HCT116 (cell line): ENCODE results near the gene GALNT11. TPM values are rescaled to one million over a fixed set of nuclear protein-coding genes. Genes with fewer than 3 reads are reported as not detected.

ENCODE experiments used
- ATAC-seq: fragments of 200-7000 bp; cut with Tn5 transposase; 2 replicates; pipeline ENCODE4 v1.9.1; 2020; ENCODE audit warnings: mild to moderate bottlenecking, moderate library complexity
- BruUV-seq: library from RNA; stranded (reverse); fragments of 400-500 nt; replicated peaks from 2 replicates; lab custom pipeline; 2021; lab: Mats Ljungman, UMichigan
- CTCF ChIA-PET: fragments of 300-600 bp; sonication (Branson Sonifier 250); formaldehyde crosslinking; loops from one replicate; lab custom pipeline; 2021; ENCODE audit warnings: antibody characterized with exemption; lab: Charles Lee
- POLR2A ChIA-PET: fragments of 300-600, 350-600 bp; sonication (Branson Sonifier 250); formaldehyde crosslinking; loops from one replicate; lab custom pipeline; 2021; ENCODE audit warnings: antibody characterized with exemption; lab: Charles Lee
- RAD21 ChIA-PET, 2 experiments: fragments of 300-600 bp; sonication (Branson Sonifier 250); formaldehyde crosslinking; loops; one replicate each; lab custom pipeline; 2023; ENCODE audit warnings: low total read pairs in 2 of 2; ENCODE audit not compliant: uncharacterized antibody in 2 of 2, unreplicated experiment in 2 of 2, low non-redundant PET in 1 of 2; lab: Charles Lee
- DNase-seq: peaks from one replicate; pipeline ENCODE4 v3.0.0-alpha.2; 2010; ENCODE audit warnings: low read depth, low spot score
- H2AFZ ChIP-seq: fragments of 200-600 bp; shearing (Covaris generic), sonication (generic); 2 replicates; pipeline ENCODE4 v1.6.1; 2017; ENCODE audit warnings: low read depth, mixed run types, mixed read lengths, antibody characterized with exemption, low read length; ENCODE audit not compliant: poor library complexity, severe bottlenecking
- H3K27ac ChIP-seq: 2 replicates; pipeline ENCODE4 v1.5.1; 2012; ENCODE audit warnings: low read depth, low read length
- H3K27me3 ChIP-seq: fragments of 200-600 bp; sonication (generic); 2 replicates; pipeline ENCODE4 v1.6.1; 2016; ENCODE audit warnings: mixed run types, low read length, mixed read lengths; ENCODE audit not compliant: insufficient read depth
- H3K36me3 ChIP-seq, 2 experiments: fragments of 200-500 bp in 1 of 2; fragments of 200-600 bp in 1 of 2; sonication (Bioruptor generic) in 1 of 2; sonication (generic) in 1 of 2; 2 replicates each; pipeline versions ENCODE4 v1.5.1 to v1.6.1; 2014 to 2016; ENCODE audit warnings: low read length in 2 of 2, inconsistent platforms in 1 of 2, mixed read lengths in 1 of 2, mixed run types in 1 of 2; ENCODE audit not compliant: insufficient read depth in 2 of 2, control insufficient read depth in 1 of 2
- H3K4me1 ChIP-seq, 2 experiments: fragments of 200-600 bp in 1 of 2; sonication (generic) in 1 of 2; 2 replicates each; pipeline versions ENCODE4 v1.5.1 to v1.6.1; 2012 to 2017; ENCODE audit warnings: low read length in 2 of 2, inconsistent platforms in 1 of 2, mild to moderate bottlenecking in 1 of 2, mixed read lengths in 1 of 2, mixed run types in 1 of 2, moderate library complexity in 1 of 2; ENCODE audit not compliant: insufficient read depth in 2 of 2, control insufficient read depth in 1 of 2
- H3K4me2 ChIP-seq: fragments of 200-600 bp; sonication (generic); 2 replicates; pipeline ENCODE4 v1.6.1; 2017; ENCODE audit warnings: mixed run types, low read length, mixed read lengths
- H3K4me3 ChIP-seq, 2 experiments: fragments of 200-600 bp in 1 of 2; sonication (generic) in 1 of 2; replicated peaks in 1 of 2; 2 replicates each; pipeline ENCODE4 v1.5.1; 2011 to 2016; ENCODE audit warnings: low read length in 2 of 2, control low read depth in 1 of 2, low read depth in 1 of 2, mild to moderate bottlenecking in 1 of 2, mixed read lengths in 1 of 2, mixed run types in 1 of 2
- H3K79me2 ChIP-seq: fragments of 200-600 bp; sonication (generic); 2 replicates; pipeline ENCODE4 v1.6.1; 2017; ENCODE audit warnings: mild to moderate bottlenecking, mixed run types, low read length, moderate library complexity, mixed read lengths; ENCODE audit not compliant: insufficient read depth
- H3K9ac ChIP-seq: fragments of 200-600 bp; sonication (generic); 2 replicates; pipeline ENCODE4 v1.6.1; 2016; ENCODE audit warnings: low read length, mixed read lengths
- H3K9me2 ChIP-seq: fragments of 200-600 bp; sonication (generic), shearing (Covaris generic); 2 replicates; pipeline ENCODE4 v1.6.1; 2017; ENCODE audit warnings: mixed run types, mild to moderate bottlenecking, moderate library complexity; ENCODE audit not compliant: insufficient read depth
- H3K9me3 ChIP-seq, 2 experiments: fragments of 200-500 bp in 1 of 2; fragments of 200-600 bp in 1 of 2; sonication (Bioruptor generic) in 1 of 2; sonication (generic) in 1 of 2; 2 replicates each; pipeline ENCODE4 v1.6.1; 2014 to 2017; ENCODE audit warnings: low read length in 2 of 2, mixed read lengths in 2 of 2, inconsistent platforms in 1 of 2, low read depth in 1 of 2, mild to moderate bottlenecking in 1 of 2, mixed run types in 1 of 2, moderate library complexity in 1 of 2; ENCODE audit not compliant: control insufficient read depth in 1 of 2, insufficient read depth in 1 of 2
- H4K20me1 ChIP-seq: fragments of 200-600 bp; sonication (generic), shearing (Covaris generic); 2 replicates; pipeline ENCODE4 v1.6.1; 2017; ENCODE audit warnings: mixed run types, mild to moderate bottlenecking, moderate library complexity; ENCODE audit not compliant: insufficient read depth
- CBX3 ChIP-seq: IDR thresholded peaks from 2 replicates; pipeline ENCODE4 v1.6.1; 2012; ENCODE audit warnings: low read depth
- EGR1 ChIP-seq: IDR thresholded peaks from 2 replicates; pipeline ENCODE4 v1.6.1; 2012; ENCODE audit warnings: low read depth
- EZH2 ChIP-seq: fragments of 200-600 bp; sonication (generic); IDR thresholded peaks from 2 replicates; pipeline ENCODE4 v1.6.1; 2017; ENCODE audit warnings: antibody characterized with exemption, mixed run types
- EZH2phosphoT487 ChIP-seq: fragments of 200-600 bp; IDR thresholded peaks from 2 replicates; pipeline ENCODE4 v1.6.1; 2018; ENCODE audit warnings: antibody characterized with exemption, borderline replicate concordance
- FOSL1 ChIP-seq: IDR thresholded peaks from 2 replicates; pipeline ENCODE4 v1.6.1; 2012; ENCODE audit warnings: low read depth
- JUND ChIP-seq: IDR thresholded peaks from 2 replicates; pipeline ENCODE4 v1.6.1; 2012
- MAX ChIP-seq: IDR thresholded peaks from 2 replicates; pipeline ENCODE4 v1.6.1; 2012
- POLR2A ChIP-seq: IDR thresholded peaks from 2 replicates; pipeline ENCODE4 v1.7.0; 2011; ENCODE audit warnings: borderline replicate concordance; ENCODE audit not compliant: insufficient read depth, insufficient read length; ENCODE audit errors: extremely low read depth
- POLR2AphosphoS5 ChIP-seq: IDR thresholded peaks from 2 replicates; pipeline ENCODE4 v1.6.1; 2011; ENCODE audit warnings: mild to moderate bottlenecking, low read depth, low read length, moderate library complexity
- RAD21 ChIP-seq: IDR thresholded peaks from 2 replicates; pipeline ENCODE4 v1.6.1; 2012; ENCODE audit warnings: low read depth, mild to moderate bottlenecking
- SIN3A ChIP-seq: IDR thresholded peaks from 2 replicates; pipeline ENCODE4 v1.6.1; 2012; ENCODE audit warnings: low read depth
- SP1 ChIP-seq: IDR thresholded peaks from 2 replicates; pipeline ENCODE4 v1.6.1; 2012; ENCODE audit warnings: low read depth
- TCF7L2 ChIP-seq: IDR thresholded peaks from 2 replicates; pipeline ENCODE4 v1.7.0; 2011; ENCODE audit warnings: borderline replicate concordance, inconsistent platforms; ENCODE audit not compliant: insufficient read depth, insufficient read length; ENCODE audit errors: extremely low read depth
- YY1 ChIP-seq: IDR thresholded peaks from 2 replicates; pipeline ENCODE4 v1.6.1; 2011; ENCODE audit warnings: low read length, low read depth, moderate library complexity, mild to moderate bottlenecking; ENCODE audit not compliant: insufficient replicate concordance; ENCODE audit errors: extremely low read depth
- ZBTB33 ChIP-seq: IDR thresholded peaks from 2 replicates; pipeline ENCODE4 v1.6.1; 2011; ENCODE audit warnings: mild to moderate bottlenecking, low read length, moderate library complexity; ENCODE audit not compliant: insufficient replicate concordance; ENCODE audit errors: extremely low read depth
- ZFX ChIP-seq: fragments of 450-650 bp; IDR thresholded peaks from 2 replicates; pipeline ENCODE4 v1.6.1; 2017
- ZNF274 ChIP-seq: fragments of 200-500 bp; sonication (Bioruptor generic); IDR thresholded peaks from 2 replicates; pipeline ENCODE4 v1.6.1; 2014; ENCODE audit warnings: mild to moderate bottlenecking, low read depth, low read length, inconsistent platforms
- intact Hi-C: fragments of 100-400 bp; cut with micrococcal nuclease; formaldehyde crosslinking; loops from 2 replicates; pipeline ENCODE4 v1.10.0; 2022
- total RNA-seq: library from RNA; stranded (reverse); gene quantifications from one replicate; pipeline ENCODE4 v1.2.1, GENCODE V29; 2021; ENCODE audit not compliant: unreplicated experiment
- TF ChIP-seq, protein P1 (sequence below): IDR thresholded peaks from 2 replicates; pipeline ENCODE4 v1.6.1; 2012; ENCODE audit warnings: low read depth
- TF ChIP-seq, protein P2 (sequence below): IDR thresholded peaks from 2 replicates; pipeline ENCODE4 v1.6.1; 2012

The GALNT11 gene
- total RNA-seq, 1 experiment from 2014 or later, result 28.9 TPM

DNA sequence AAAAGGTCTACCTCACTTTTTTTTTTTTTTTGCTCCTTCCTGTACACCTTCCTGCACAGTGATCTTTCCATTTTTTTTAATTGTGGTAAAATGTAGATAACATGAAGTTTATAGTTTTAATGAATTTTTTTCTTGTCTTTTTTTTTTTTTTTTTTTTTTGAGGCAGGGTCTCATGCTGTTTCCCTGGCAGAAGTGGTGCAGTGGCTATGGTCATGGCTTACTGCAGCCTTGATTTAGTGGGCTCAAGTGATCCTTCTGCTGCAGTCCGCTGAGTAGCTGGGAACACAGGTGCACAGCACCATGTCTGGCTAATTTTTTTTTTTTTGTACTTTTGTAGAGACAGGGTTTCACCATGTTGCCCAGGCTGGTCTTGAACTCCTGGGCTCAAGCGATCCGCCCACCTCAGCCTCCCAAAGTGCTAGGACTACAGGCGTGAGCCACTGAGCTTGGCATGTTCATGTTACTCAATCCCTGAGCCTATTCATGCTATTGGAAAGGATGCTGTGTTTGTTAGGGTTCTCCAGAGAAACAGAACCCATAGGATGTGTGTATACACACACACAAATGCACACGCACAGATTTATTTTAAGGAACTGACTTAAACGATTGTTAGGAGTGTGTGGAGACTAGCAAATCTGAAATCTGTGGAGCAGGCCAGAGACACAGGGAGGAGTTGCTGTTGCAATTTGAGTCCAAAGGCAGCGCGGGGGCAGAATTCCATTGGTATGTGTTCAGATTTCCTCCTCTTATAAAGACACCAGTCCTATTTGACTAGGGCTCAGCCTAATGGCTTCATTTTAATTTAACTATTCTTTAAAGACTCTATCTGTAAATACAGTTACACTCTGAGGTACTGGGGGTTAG is 29.1 kb downstream of the GALNT11 start:
- no peak for DNase-seq
- TF ChIP-seq CBX3 (no peak), ZNF274 (no peak), ZBTB33 (no peak), JUND (no peak), TCF7L2 (no peak), RAD21 (no peak), YY1 (no peak), SIN3A (no peak), EGR1 (no peak), POLR2A (no peak), ZFX (no peak), MAX (no peak), POLR2AphosphoS5 (no peak), SP1 (no peak), EZH2 (no peak), FOSL1 (no peak), EZH2phosphoT487 (no peak)
- TF ChIP-seq, protein P1, sequence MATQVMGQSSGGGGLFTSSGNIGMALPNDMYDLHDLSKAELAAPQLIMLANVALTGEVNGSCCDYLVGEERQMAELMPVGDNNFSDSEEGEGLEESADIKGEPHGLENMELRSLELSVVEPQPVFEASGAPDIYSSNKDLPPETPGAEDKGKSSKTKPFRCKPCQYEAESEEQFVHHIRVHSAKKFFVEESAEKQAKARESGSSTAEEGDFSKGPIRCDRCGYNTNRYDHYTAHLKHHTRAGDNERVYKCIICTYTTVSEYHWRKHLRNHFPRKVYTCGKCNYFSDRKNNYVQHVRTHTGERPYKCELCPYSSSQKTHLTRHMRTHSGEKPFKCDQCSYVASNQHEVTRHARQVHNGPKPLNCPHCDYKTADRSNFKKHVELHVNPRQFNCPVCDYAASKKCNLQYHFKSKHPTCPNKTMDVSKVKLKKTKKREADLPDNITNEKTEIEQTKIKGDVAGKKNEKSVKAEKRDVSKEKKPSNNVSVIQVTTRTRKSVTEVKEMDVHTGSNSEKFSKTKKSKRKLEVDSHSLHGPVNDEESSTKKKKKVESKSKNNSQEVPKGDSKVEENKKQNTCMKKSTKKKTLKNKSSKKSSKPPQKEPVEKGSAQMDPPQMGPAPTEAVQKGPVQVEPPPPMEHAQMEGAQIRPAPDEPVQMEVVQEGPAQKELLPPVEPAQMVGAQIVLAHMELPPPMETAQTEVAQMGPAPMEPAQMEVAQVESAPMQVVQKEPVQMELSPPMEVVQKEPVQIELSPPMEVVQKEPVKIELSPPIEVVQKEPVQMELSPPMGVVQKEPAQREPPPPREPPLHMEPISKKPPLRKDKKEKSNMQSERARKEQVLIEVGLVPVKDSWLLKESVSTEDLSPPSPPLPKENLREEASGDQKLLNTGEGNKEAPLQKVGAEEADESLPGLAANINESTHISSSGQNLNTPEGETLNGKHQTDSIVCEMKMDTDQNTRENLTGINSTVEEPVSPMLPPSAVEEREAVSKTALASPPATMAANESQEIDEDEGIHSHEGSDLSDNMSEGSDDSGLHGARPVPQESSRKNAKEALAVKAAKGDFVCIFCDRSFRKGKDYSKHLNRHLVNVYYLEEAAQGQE, result no peak
- TF ChIP-seq, protein P2, sequence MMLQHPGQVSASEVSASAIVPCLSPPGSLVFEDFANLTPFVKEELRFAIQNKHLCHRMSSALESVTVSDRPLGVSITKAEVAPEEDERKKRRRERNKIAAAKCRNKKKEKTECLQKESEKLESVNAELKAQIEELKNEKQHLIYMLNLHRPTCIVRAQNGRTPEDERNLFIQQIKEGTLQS, result no peak
- no TSS peak for BruUV-seq
- Histone ChIP-seq H3K9ac (no peak overlapping the region), H3K9me2 (no peaks in the 10 kb centered on the region), H3K4me3 (no peak overlapping the region), H2AFZ (no peak overlapping the region), H3K27me3 (no peaks in the 10 kb centered on the region), H4K20me1 (no peaks in the 10 kb centered on the region), H3K4me1 (peaks cover 3 to 27% of the 10 kb centered on the region in 2 experiments; a peak in 3 of 4 replicates), H3K4me2 (peak overlapping the region; percentile 23; the same call in 1 of the 2 replicates), H3K79me2 (peaks cover 16% of the 10 kb centered on the region), H3K27ac (no peak overlapping the region), H3K36me3 (no peaks in the 10 kb centered on the region), H3K9me3 (no peaks in the 10 kb centered on the region)
- ChIA-PET POLR2A (no interaction called here), CTCF (no interaction called here), RAD21 (no interaction called here)
- ATAC-seq, result no peak
- intact Hi-C loops, result no loop called here
